ENCODE results near the gene CNKSR2.

GRCh38 chrX:21382715-21383114, 8.5 kb downstream of the CNKSR2 start:
- TF ChIP-seq POLR2AphosphoS5 (IDR thresholded peaks at IDR 0.05; ENCODE audit: borderline replicate concordance, low read depth, low read length) (no peak), EZH2 (IDR thresholded peaks at IDR 0.05) (no peak), FOXP2 (optimal IDR thresholded peaks at IDR 0.05; ENCODE audit: control extremely low read depth, extremely low read length, insufficient read depth) (no peak)
